ENCODE measurements around the gene SSTR1. TPM values are rescaled to one million over a fixed set of nuclear protein-coding genes. Genes with fewer than 3 reads are reported as not detected.

SSTR1 gene
- total and polyA plus RNA-seq, 2 donors (not counting 3 experiments of a cell fraction or from before 2014, with no cell fraction given) = 1.4 to 1.9 TPM

- intact Hi-C loops (cut with micrococcal nuclease) (no loop called here), dilution Hi-C loops (cut with MboI; ENCODE audit: extremely low pct_ligation_motif_present, low sequenced_read_pairs) (no loop called here)
- Histone ChIP-seq H3K27ac (ENCODE audit: insufficient read depth, low read depth, low read length) (no peak overlapping the region), H3K4me1 (ENCODE audit: control insufficient read depth, extremely low read depth, insufficient read depth, low read length) (no peaks in the 10 kb centered on the region), H3K79me2 (ENCODE audit: control insufficient read depth, insufficient read depth, low read length) (no peaks in the 10 kb centered on the region), H3K9ac (replicated peaks; ENCODE audit: extremely low read depth, insufficient read depth, low read length) (no peak overlapping the region), H2AFZ (ENCODE audit: low read depth, low read length) (no peak overlapping the region), H3K36me3 (ENCODE audit: control insufficient read depth in 2 of 2, extremely low read depth in 1 of 2, insufficient read depth in 2 of 2, low read length in 2 of 2) (no peaks in the 10 kb centered on the region), H3K27me3 (ENCODE audit: control insufficient read depth in 2 of 2, insufficient read depth in 2 of 2, low read length in 2 of 2) (no peaks in the 10 kb centered on the region), H3K9me3 (replicated peaks; ENCODE audit: control insufficient read depth, insufficient read depth, low read length) (no peaks in the 10 kb centered on the region), H3K4me2 (ENCODE audit: insufficient read depth, low read length) (no peak overlapping the region), H3K9me1 (replicated peaks; ENCODE audit: control insufficient read depth, extremely low read depth, insufficient read depth, low read length) (no peaks in the 10 kb centered on the region), H4K20me1 (replicated peaks; ENCODE audit: control insufficient read depth, extremely low read depth, insufficient read depth, low read length) (no peaks in the 10 kb centered on the region), H3K4me3 (replicated peaks in 1 of 3; ENCODE audit: insufficient read depth in 1 of 3, low read depth in 1 of 3, low read length in 3 of 3) (no peak overlapping the region)
- ChIA-PET CTCF (no interaction called here), POLR2A (no interaction called here)
- no peak for DNase-seq (ENCODE audit: low read depth, low spot score)
- TF ChIP-seq EZH2 (IDR thresholded peaks at IDR 0.05; ENCODE audit: borderline replicate concordance, low read depth, low read length, severe bottlenecking) (no peak), FOS (IDR thresholded peaks at IDR 0.05; ENCODE audit: borderline replicate concordance, insufficient read depth, low read length) (no peak), MYC (IDR thresholded peaks at IDR 0.05; ENCODE audit: low read depth, low read length) (no peak), JUN (IDR thresholded peaks at IDR 0.05; ENCODE audit: borderline replicate concordance, insufficient read depth, insufficient read length, low read depth) (no peak), MAX (IDR thresholded peaks at IDR 0.05; ENCODE audit: insufficient read depth, insufficient read length) (no peak), CTCF (IDR thresholded peaks at IDR 0.05; ENCODE audit: extremely low read depth in 1 of 2, insufficient read depth in 1 of 2, low read depth in 1 of 2, low read length in 2 of 2) (no peak), POLR2AphosphoS5 (IDR thresholded peaks at IDR 0.05; ENCODE audit: insufficient read depth, low read depth, low read length) (no peak)
- BruUV-seq (replicated peaks) = no TSS peak
- FAIRE-seq = no peak
Measured at GRCh38 chr14:38226366-38226765, 18.7 kb downstream of the SSTR1 start.
